HEK293 (cell line): ENCODE data around the gene IGF1R.

ENCODE experiments used
- ZNF610 ChIP-seq: fragments of 450-650 bp; formaldehyde crosslinking; IDR thresholded peaks from 2 replicates; pipeline ENCODE4 v1.5.1; 2016; ENCODE audit warnings: missing biosample characterization, missing genetic modification characterization, borderline replicate concordance
- TF ChIP-seq, protein P1 (sequence below): fragments of 450-650 bp; formaldehyde crosslinking; IDR thresholded peaks from 2 replicates; pipeline ENCODE4 v1.5.1; 2016; ENCODE audit warnings: missing biosample characterization, missing genetic modification characterization
- TF ChIP-seq, protein P2 (sequence below): fragments of 450-650 bp; formaldehyde crosslinking; IDR thresholded peaks from 2 replicates; pipeline ENCODE4 v1.5.1; 2016; ENCODE audit warnings: missing biosample characterization, missing genetic modification characterization
- TF ChIP-seq, protein P3 (sequence below): IDR thresholded peaks from 2 replicates; pipeline ENCODE4 v1.6.1; 2011; ENCODE audit warnings: mild to moderate bottlenecking, low read depth, low read length, borderline replicate concordance

DNA sequence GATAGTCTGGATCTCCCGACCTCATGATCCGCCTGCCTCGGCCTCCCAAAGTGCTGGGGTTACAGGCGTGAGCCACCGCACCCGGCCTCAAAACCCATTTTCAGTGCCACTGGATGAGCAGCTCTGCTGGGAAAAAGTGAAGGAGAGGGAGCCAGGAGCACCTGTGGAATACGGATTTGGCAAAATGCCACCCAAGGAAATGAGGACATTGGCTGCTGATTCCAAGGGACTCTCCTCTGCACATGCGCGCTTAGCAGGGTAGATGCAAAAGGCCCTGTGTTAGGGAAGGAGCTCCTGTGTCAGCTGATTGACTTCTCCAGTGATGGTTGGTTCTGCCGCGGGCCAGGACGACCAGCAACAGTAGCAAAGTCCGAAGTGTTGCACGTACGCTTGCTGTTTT is 43.4 kb upstream of the IGF1R start:
- no peak for TF ChIP-seq ZNF610 (tag by site-specific recombination)
- TF ChIP-seq, protein P1, sequence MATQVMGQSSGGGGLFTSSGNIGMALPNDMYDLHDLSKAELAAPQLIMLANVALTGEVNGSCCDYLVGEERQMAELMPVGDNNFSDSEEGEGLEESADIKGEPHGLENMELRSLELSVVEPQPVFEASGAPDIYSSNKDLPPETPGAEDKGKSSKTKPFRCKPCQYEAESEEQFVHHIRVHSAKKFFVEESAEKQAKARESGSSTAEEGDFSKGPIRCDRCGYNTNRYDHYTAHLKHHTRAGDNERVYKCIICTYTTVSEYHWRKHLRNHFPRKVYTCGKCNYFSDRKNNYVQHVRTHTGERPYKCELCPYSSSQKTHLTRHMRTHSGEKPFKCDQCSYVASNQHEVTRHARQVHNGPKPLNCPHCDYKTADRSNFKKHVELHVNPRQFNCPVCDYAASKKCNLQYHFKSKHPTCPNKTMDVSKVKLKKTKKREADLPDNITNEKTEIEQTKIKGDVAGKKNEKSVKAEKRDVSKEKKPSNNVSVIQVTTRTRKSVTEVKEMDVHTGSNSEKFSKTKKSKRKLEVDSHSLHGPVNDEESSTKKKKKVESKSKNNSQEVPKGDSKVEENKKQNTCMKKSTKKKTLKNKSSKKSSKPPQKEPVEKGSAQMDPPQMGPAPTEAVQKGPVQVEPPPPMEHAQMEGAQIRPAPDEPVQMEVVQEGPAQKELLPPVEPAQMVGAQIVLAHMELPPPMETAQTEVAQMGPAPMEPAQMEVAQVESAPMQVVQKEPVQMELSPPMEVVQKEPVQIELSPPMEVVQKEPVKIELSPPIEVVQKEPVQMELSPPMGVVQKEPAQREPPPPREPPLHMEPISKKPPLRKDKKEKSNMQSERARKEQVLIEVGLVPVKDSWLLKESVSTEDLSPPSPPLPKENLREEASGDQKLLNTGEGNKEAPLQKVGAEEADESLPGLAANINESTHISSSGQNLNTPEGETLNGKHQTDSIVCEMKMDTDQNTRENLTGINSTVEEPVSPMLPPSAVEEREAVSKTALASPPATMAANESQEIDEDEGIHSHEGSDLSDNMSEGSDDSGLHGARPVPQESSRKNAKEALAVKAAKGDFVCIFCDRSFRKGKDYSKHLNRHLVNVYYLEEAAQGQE: no peak
- TF ChIP-seq, protein P2, sequence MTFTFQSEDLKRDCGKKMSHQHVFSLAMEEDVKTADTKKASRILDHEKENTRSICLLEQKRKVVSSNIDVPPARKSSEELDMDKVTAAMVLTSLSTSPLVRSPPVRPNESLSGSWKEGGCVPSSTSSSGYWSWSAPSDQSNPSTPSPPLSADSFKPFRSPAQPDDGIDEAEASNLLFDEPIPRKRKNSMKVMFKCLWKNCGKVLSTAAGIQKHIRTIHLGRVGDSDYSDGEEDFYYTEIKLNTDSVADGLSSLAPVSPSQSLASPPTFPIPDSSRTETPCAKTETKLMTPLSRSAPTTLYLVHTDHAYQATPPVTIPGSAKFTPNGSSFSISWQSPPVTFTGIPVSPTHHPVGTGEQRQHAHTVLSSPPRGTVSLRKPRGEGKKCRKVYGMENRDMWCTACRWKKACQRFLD (tag by site-specific recombination): no peak
- TF ChIP-seq, protein P3, sequence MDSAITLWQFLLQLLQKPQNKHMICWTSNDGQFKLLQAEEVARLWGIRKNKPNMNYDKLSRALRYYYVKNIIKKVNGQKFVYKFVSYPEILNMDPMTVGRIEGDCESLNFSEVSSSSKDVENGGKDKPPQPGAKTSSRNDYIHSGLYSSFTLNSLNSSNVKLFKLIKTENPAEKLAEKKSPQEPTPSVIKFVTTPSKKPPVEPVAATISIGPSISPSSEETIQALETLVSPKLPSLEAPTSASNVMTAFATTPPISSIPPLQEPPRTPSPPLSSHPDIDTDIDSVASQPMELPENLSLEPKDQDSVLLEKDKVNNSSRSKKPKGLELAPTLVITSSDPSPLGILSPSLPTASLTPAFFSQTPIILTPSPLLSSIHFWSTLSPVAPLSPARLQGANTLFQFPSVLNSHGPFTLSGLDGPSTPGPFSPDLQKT: no peak
